Cardiac atrium fibroblast (primary cell): Measurements from ENCODE around the gene ACVR1. TPM values are rescaled to one million over a fixed set of nuclear protein-coding genes. Genes with fewer than 3 reads are reported as not detected.

Experiments used
- total RNA-seq: library from RNA; depleted of rRNA; stranded (reverse); fragments of >200 nt; gene quantifications from 2 replicates; pipeline ENCODE4 v1.2.3, GENCODE V29; 2015

ACVR1 gene
- total RNA-seq = 14.4 and 36.6 TPM in 2 replicates

GRCh38 chr2:157876066-157876785, at the start of gene ACVR1:
Gene ACVR1 (minus strand): TSS chr2:157876330. CDS start chr2:157799493, 76,837 bp downstream.

Other genes with a start within 250 kb of the ACVR1 start
- gene ACVR1C, start 247.5 kb downstream of the ACVR1 start, total RNA-seq = not detected in 2 replicates
- not detected in 2 replicates for gene UPP2, start 225.5 kb upstream of the ACVR1 start, total RNA-seq